Tibial nerve (tissue), 4 donors: ENCODE measurements around the gene NPRL2.

ENCODE experiments used
- CTCF ChIP-seq, 5 experiments: fragments of 200-600 bp in 3 of 5; fragments of 450-650 bp in 2 of 5; sonication (generic) in 3 of 5; IDR thresholded peaks; one replicate each; pipeline ENCODE4 v1.5.1; 2016 to 2019; ENCODE audit warnings: antibody characterized with exemption in 5 of 5, mild to moderate bottlenecking in 3 of 5, moderate library complexity in 2 of 5
- EP300 ChIP-seq, 2 donors: sonication (generic); formaldehyde crosslinking; IDR thresholded peaks; one replicate each; pipeline ENCODE4 v1.6.1; 2017; ENCODE audit warnings: antibody characterized with exemption in 2 of 2, mild to moderate bottlenecking in 1 of 2
- POLR2A ChIP-seq, 2 donors: fragments of 450-650 bp; IDR thresholded peaks; one replicate each; pipeline ENCODE4 v1.6.1; 2017; ENCODE audit warnings: antibody characterized with exemption in 2 of 2, mild to moderate bottlenecking in 2 of 2, moderate library complexity in 2 of 2

DNA sequence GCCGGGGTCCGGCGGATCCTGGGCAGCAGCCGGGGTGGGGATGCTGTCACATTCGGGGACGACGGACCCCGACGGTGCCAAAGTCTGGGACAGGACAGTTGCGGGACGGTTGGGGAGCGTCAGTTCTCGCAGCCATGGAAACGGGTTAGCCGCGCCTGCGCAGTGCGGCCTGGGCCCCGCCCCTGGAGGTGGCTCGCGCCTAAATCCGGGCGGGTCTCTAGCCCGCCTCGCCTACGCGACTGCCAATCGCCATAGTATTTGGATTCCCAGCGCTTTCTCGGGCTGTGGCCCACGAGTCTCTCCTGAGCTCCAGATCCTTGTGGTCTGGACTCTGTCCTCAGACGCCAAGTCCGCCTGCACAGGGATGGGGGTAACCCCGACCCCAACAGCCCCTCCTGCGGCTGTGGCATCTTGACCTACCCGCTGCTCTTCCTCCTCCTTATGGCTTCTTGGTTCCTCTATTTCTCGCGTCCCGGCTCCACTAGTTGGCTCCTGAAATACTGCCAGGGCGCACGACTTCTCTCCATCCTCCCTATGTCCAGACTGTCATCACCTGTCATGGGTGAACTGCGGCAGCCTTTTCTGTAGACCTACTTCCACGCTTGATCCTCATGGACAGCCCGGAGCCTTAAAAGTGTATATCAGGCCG lies 4.9 kb downstream of the NPRL2 start, which contains the start of gene ZMYND10:
- no peak for TF ChIP-seq CTCF (IDR thresholded peaks at IDR 0.05)
- no peak for TF ChIP-seq EP300 (IDR thresholded peaks at IDR 0.05)
- no peak for TF ChIP-seq POLR2A (IDR thresholded peaks at IDR 0.05)
